IMR-90 (cell line): ENCODE results near the gene PHLDB1.
"Not testable (repeated sequence)": the region's sequence is repeated elsewhere in the genome, so short reads cannot be mapped to it uniquely, and the experiment has no call there.

Source experiments
- BHLHE40 ChIP-seq: fragments of 150-350 bp; IDR thresholded peaks from 2 replicates; pipeline ENCODE4 v1.6.1; 2016; ENCODE audit warnings: mild to moderate bottlenecking, low read depth, low read length
- CEBPB ChIP-seq: IDR thresholded peaks from 2 replicates; pipeline ENCODE4 v1.6.1; 2012; ENCODE audit warnings: low read depth, low read length, improper control_type of control experiment
- MAZ ChIP-seq: IDR thresholded peaks from 2 replicates; pipeline ENCODE4 v1.6.1; 2012; ENCODE audit warnings: low read depth, mild to moderate bottlenecking, low read length, improper control_type of control experiment, moderate library complexity, borderline replicate concordance
- MXI1 ChIP-seq: IDR thresholded peaks from 2 replicates; pipeline ENCODE4 v1.6.1; 2012; ENCODE audit warnings: low read depth, mild to moderate bottlenecking, low read length, moderate library complexity, borderline replicate concordance
- POLR2A ChIP-seq: IDR thresholded peaks from 2 replicates; pipeline ENCODE4 v1.6.1; 2012; ENCODE audit warnings: mild to moderate bottlenecking, low read depth, low read length
- RAD21 ChIP-seq: IDR thresholded peaks from 2 replicates; pipeline ENCODE4 v1.6.1; 2012; ENCODE audit warnings: low read length, improper control_type of control experiment
- RCOR1 ChIP-seq: IDR thresholded peaks from 2 replicates; pipeline ENCODE4 v1.6.1; 2012; ENCODE audit warnings: mild to moderate bottlenecking, low read length, improper control_type of control experiment; ENCODE audit not compliant: insufficient replicate concordance
- SMC3 ChIP-seq: fragments of 150-350 bp; IDR thresholded peaks from 2 replicates; pipeline ENCODE4 v1.6.1; 2016; ENCODE audit warnings: low read depth, mild to moderate bottlenecking, antibody characterized with exemption, low read length, moderate library complexity
- TF ChIP-seq, protein P1 (sequence below): conservative IDR thresholded peaks from 2 replicates; pipeline ENCODE4 v1.5.1; 2012; ENCODE audit warnings: mild to moderate bottlenecking, low read depth, low read length, improper control_type of control experiment

DNA sequence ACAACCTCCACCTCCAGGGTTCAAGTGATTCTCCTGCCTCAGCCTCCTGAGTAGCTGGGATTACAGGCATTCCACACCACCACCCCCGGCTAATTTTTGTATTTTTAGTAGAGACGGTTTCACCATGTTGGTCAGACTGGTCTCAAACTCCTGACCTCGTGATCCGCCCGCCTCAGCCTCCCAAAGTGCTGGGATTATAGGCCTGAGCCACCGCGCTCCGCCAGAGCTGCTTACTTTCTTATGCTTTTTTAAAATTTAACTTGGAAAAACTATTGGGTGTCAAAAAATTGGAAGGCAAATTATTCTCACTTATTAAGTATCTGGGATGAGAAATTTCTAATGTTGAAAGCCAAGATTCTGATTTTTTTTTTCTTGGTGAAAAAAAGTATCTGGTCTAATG is 3.7 kb upstream of the PHLDB1 start:
- TF ChIP-seq, protein P1, sequence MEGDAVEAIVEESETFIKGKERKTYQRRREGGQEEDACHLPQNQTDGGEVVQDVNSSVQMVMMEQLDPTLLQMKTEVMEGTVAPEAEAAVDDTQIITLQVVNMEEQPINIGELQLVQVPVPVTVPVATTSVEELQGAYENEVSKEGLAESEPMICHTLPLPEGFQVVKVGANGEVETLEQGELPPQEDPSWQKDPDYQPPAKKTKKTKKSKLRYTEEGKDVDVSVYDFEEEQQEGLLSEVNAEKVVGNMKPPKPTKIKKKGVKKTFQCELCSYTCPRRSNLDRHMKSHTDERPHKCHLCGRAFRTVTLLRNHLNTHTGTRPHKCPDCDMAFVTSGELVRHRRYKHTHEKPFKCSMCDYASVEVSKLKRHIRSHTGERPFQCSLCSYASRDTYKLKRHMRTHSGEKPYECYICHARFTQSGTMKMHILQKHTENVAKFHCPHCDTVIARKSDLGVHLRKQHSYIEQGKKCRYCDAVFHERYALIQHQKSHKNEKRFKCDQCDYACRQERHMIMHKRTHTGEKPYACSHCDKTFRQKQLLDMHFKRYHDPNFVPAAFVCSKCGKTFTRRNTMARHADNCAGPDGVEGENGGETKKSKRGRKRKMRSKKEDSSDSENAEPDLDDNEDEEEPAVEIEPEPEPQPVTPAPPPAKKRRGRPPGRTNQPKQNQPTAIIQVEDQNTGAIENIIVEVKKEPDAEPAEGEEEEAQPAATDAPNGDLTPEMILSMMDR, result not testable (repeated sequence)
- TF ChIP-seq BHLHE40, POLR2A, MAZ, SMC3, RCOR1, MXI1, RAD21, CEBPB: not testable (repeated sequence)
